ENCODE results near the gene MRPL55. TPM values are rescaled to one million over a fixed set of nuclear protein-coding genes. Genes with fewer than 3 reads are reported as not detected.

MRPL55 gene
- total RNA-seq, 1 experiment from 2014 or later = 343 TPM

DNA sequence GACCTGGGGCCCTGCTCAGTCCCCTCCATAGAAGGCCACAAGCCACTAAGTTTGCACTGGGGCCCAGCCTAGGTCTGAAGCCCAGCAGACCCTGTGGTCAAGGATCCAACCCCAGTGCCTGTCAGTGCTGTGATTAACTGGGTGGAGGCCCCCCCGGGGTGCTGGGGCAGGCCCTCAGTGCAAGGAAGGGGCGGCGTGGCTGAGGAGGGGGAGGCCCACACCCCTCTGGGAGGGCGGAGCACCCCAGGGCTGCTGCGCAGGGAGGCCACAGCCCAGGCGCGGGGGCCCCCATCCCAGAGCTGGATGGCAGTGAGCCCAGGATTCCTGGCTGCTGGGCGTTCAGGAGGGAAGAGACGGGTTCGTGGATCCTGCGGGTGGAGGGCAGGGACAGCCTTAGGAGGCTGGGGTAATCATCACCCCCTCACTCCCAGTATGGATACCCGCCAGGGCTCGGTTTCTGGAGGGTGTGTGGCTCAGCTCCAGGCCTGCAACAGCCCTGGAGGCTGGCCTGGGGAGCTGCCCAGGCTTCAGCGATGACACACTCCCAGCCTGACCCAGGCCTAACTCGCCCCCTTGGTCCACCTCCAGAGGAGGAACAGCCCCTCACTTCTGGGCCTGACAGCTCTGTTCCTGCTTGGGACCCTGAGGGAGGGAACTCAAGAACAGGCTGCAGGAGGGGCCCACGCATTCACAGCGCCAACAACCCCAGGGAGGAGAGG, 41.5 kb upstream of the MRPL55 start:
- Histone ChIP-seq H2AFZ (ENCODE audit: low read length) (no peak overlapping the region), H3K9me2 (replicated peaks; ENCODE audit: low read length) (no peaks in the 10 kb centered on the region), H3K4me2 (ENCODE audit: low read length) (no peak overlapping the region), H4K20me1 (ENCODE audit: low read length) (peaks cover 10% of the 10 kb centered on the region), H3F3A (ENCODE audit: low read length, unreplicated experiment) (no peaks in the 10 kb centered on the region), H3K9me3 (ENCODE audit: low read length) (no peaks in the 10 kb centered on the region), H3K79me2 (ENCODE audit: low read length) (peaks cover 21% of the 10 kb centered on the region), H3K4me1 (ENCODE audit: insufficient read depth, low read length) (no peaks in the 10 kb centered on the region), H3K4me3 (ENCODE audit: low read length) (no peak overlapping the region), H3K36me3 (ENCODE audit: low read depth, low read length) (peaks cover 11% of the 10 kb centered on the region), H3K9ac (ENCODE audit: low read length) (no peak overlapping the region), H3K27ac (ENCODE audit: low read length) (no peak overlapping the region), H3K27me3 (ENCODE audit: low read length) (no peaks in the 10 kb centered on the region)
- DNase-seq = no peak
- ChIA-PET POLR2A (ENCODE audit: unreplicated experiment) (no interaction called here), CTCF (interaction anchor here (1.0 kb wide), 1 partner anchor 151 kb away, joined by 4 read pairs; no protein-coding TSS in a partner anchor)
- no TSS peak for BruUV-seq (replicated peaks)
- ATAC-seq = peak; percentile 17
- intact Hi-C loops (cut with micrococcal nuclease) = no loop called here
- TF ChIP-seq, protein P1, sequence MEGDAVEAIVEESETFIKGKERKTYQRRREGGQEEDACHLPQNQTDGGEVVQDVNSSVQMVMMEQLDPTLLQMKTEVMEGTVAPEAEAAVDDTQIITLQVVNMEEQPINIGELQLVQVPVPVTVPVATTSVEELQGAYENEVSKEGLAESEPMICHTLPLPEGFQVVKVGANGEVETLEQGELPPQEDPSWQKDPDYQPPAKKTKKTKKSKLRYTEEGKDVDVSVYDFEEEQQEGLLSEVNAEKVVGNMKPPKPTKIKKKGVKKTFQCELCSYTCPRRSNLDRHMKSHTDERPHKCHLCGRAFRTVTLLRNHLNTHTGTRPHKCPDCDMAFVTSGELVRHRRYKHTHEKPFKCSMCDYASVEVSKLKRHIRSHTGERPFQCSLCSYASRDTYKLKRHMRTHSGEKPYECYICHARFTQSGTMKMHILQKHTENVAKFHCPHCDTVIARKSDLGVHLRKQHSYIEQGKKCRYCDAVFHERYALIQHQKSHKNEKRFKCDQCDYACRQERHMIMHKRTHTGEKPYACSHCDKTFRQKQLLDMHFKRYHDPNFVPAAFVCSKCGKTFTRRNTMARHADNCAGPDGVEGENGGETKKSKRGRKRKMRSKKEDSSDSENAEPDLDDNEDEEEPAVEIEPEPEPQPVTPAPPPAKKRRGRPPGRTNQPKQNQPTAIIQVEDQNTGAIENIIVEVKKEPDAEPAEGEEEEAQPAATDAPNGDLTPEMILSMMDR (conservative IDR thresholded peaks at IDR 0.05; ENCODE audit: low read depth, low read length) = no peak
- no peak for TF ChIP-seq EZH2phosphoT487 (IDR thresholded peaks at IDR 0.05; ENCODE audit: borderline replicate concordance, low read length)

DNA sequence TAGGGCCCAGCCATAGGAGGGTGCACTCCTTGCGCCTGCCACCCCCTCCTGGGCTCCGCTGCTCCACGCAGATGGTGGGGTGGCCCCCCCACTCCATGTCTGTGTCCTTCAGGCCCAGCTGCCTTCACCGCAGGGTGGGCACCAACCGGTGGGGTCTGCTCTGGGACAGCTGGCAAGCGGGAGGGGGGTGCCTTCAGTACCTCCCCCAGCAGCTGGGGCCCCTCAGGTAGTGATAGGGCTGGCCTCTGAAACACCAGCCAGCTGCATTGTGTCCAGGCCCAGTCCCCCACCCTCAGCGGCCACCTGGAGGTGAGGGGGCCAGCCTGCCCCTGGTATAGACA, 41.0 kb upstream of the MRPL55 start:
- no peaks in the 10 kb centered on the region for H3K27me3 ChIP-seq (ENCODE audit: low read length)
- TF ChIP-seq, protein P1 (conservative IDR thresholded peaks at IDR 0.05; ENCODE audit: low read depth, low read length) = no peak
- no peak for TF ChIP-seq EZH2phosphoT487 (IDR thresholded peaks at IDR 0.05; ENCODE audit: borderline replicate concordance, low read length)
- TF ChIP-seq EZH2 (IDR thresholded peaks at IDR 0.05; ENCODE audit: low read length, unreplicated experiment) = no peak
- intact Hi-C loops (cut with micrococcal nuclease) = no loop called here
- no peak overlapping the region for H3K9ac ChIP-seq (ENCODE audit: low read length)
- POLR2A ChIA-PET (ENCODE audit: unreplicated experiment) = no interaction called here
- no peaks in the 10 kb centered on the region for H3K4me1 ChIP-seq (ENCODE audit: insufficient read depth, low read length)
- H3K4me2 ChIP-seq (ENCODE audit: low read length) = no peak overlapping the region
- no peak for DNase-seq
- no peak overlapping the region for H2AFZ ChIP-seq (ENCODE audit: low read length)
- CTCF ChIA-PET = no interaction called here
- peaks cover 26% of the 10 kb centered on the region for H3K79me2 ChIP-seq (ENCODE audit: low read length)
- H3K9me3 ChIP-seq (ENCODE audit: low read length) = no peaks in the 10 kb centered on the region
- no peaks in the 10 kb centered on the region for H3F3A ChIP-seq (ENCODE audit: low read length, unreplicated experiment)
- no peak overlapping the region for H3K27ac ChIP-seq (ENCODE audit: low read length)
- H3K9me2 ChIP-seq (replicated peaks; ENCODE audit: low read length) = no peaks in the 10 kb centered on the region
- peaks cover 15% of the 10 kb centered on the region for H4K20me1 ChIP-seq (ENCODE audit: low read length)
- H3K36me3 ChIP-seq (ENCODE audit: low read depth, low read length) = peaks cover 13% of the 10 kb centered on the region
- ATAC-seq = no peak
- BruUV-seq (replicated peaks) = no TSS peak
- no peak overlapping the region for H3K4me3 ChIP-seq (ENCODE audit: low read length)

DNA sequence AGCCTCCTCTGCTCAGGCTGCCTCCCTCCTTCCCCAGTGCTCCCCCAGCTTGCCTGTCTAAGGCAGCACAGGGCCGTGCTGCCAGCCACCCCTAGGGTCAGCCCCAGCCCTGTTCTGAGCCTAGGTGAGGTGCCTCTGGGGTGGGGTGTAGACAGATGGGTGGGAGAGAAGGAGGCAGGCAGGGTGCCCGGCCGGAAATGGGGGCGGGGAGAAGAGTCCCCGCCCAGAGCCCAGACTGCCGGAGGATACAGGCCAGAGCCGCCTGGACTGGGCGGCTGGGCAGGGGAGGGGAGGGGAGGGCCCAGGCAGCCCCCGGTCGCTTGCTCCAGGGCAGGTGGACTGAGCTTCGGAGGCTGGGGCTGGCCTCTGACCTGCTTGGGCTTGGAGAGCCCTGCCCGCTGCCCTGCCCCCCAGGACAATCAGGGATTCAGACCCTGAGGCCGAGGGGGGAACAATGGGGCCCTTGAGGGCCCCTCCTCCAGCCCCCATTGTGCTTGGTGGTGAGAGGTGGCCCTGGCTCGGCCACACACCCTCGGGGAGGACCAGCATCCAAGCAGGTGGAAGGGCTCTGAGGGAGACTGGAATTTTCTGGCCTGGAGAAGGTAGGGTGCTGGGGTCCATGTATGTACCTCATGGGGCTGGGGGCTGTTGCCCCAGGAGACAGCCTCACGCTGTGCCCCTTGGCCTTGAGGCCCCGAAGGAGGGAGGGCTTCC, 40.5 kb upstream of the MRPL55 start, which contains the start of gene GJC2:
Gene GJC2 (plus strand): TSS at position 525 of the 714 bp plus-strand sequence. CDS start 7,829 bp downstream, outside the sequence.
- no peak for TF ChIP-seq EZH2phosphoT487 (IDR thresholded peaks at IDR 0.05; ENCODE audit: borderline replicate concordance, low read length)
- no peak within 1 kb of the TSS for H2AFZ ChIP-seq (ENCODE audit: low read length)
- no peak within 1 kb of the TSS for H3K4me2 ChIP-seq (ENCODE audit: low read length)
- H3K36me3 ChIP-seq (ENCODE audit: low read depth, low read length) = peaks cover 13% of the 10 kb centered on the region
- BruUV-seq (replicated peaks) = no TSS peak
- H3K9me3 ChIP-seq (ENCODE audit: low read length) = no peaks in the 10 kb centered on the region
- H3K79me2 ChIP-seq (ENCODE audit: low read length) = peaks cover 32% of the 10 kb centered on the region
- H3K9me2 ChIP-seq (replicated peaks; ENCODE audit: low read length) = no peaks in the 10 kb centered on the region
- H3K4me1 ChIP-seq (ENCODE audit: insufficient read depth, low read length) = no peaks in the 10 kb centered on the region
- no peak within 1 kb of the TSS for H3K9ac ChIP-seq (ENCODE audit: low read length)
- CTCF ChIA-PET = no interaction called here
- no peak within 1 kb of the TSS for H3K4me3 ChIP-seq (ENCODE audit: low read length)
- DNase-seq (no peak), ATAC-seq (no peak)
- intact Hi-C loops (cut with micrococcal nuclease) = no loop called here
- H3K27ac ChIP-seq (ENCODE audit: low read length) = no peak within 1 kb of the TSS
- peaks cover 20% of the 10 kb centered on the region for H4K20me1 ChIP-seq (ENCODE audit: low read length)
- POLR2A ChIA-PET (ENCODE audit: unreplicated experiment) = no interaction called here
- no peaks in the 10 kb centered on the region for H3F3A ChIP-seq (ENCODE audit: low read length, unreplicated experiment)
- H3K27me3 ChIP-seq (ENCODE audit: low read length) = no peaks in the 10 kb centered on the region
